ENCODE data around the gene ALLC. TPM values are rescaled to one million over a fixed set of nuclear protein-coding genes. Genes with fewer than 3 reads are reported as not detected.
"Not testable (repeated sequence)": the region's sequence is repeated elsewhere in the genome, so short reads cannot be mapped to it uniquely, and the experiment has no call there.

Gene ALLC
- total RNA-seq, 1 donor from 2014 or later = not detected

GRCh38 chr2:3624059-3624794 is 33.8 kb upstream of the ALLC start:
- intact Hi-C loops (cut with micrococcal nuclease) = no loop called here
- ATAC-seq (no peak), DNase-seq (no peak)

- no peak for ATAC-seq
- DNase-seq = no peak
- intact Hi-C loops (cut with micrococcal nuclease) = no loop called here
Observed at GRCh38 chr2:3625186-3625585, 32.8 kb upstream of the ALLC start.

GRCh38 chr2:3626118-3626811 is 31.7 kb upstream of the ALLC start:
- DNase-seq (no peak), ATAC-seq (peak; percentile 82)
- intact Hi-C loops (cut with micrococcal nuclease) = no loop called here

GRCh38 chr2:3626812-3627499 is 31.0 kb upstream of the ALLC start:
- DNase-seq = no peak
- ATAC-seq = no peak

GRCh38 chr2:3627500-3628100 is 30.4 kb upstream of the ALLC start:
- ATAC-seq = no peak

More at GRCh38 chr2:3626812-3627499, 31.0 kb upstream of the ALLC start:
- intact Hi-C loops (cut with micrococcal nuclease) = no loop called here

GRCh38 chr2:3628241-3628679 is 29.7 kb upstream of the ALLC start:
- DNase-seq (no peak), ATAC-seq (no peak)
- intact Hi-C loops (cut with micrococcal nuclease) = no loop called here

More at GRCh38 chr2:3627500-3628100, 30.4 kb upstream of the ALLC start:
- DNase-seq = no peak
- intact Hi-C loops (cut with micrococcal nuclease) = no loop called here

GRCh38 chr2:3628800-3629199 is 29.2 kb upstream of the ALLC start:
- no peak for DNase-seq
- ATAC-seq = no peak
- intact Hi-C loops (cut with micrococcal nuclease) = no loop called here

GRCh38 chr2:3630631-3631030 is 27.4 kb upstream of the ALLC start:
- intact Hi-C loops (cut with micrococcal nuclease) = no loop called here
- no peak for ATAC-seq
- no peak for DNase-seq

GRCh38 chr2:3631161-3631850 is 26.7 kb upstream of the ALLC start:
- ATAC-seq (no peak), DNase-seq (no peak)
- intact Hi-C loops (cut with micrococcal nuclease) = no loop called here

GRCh38 chr2:3631851-3632659 is 25.9 kb upstream of the ALLC start:
- ATAC-seq (no peak), DNase-seq (no peak)
- intact Hi-C loops (cut with micrococcal nuclease) = no loop called here

- DNase-seq (no peak), ATAC-seq (peak; percentile 52)
- intact Hi-C loops (cut with micrococcal nuclease) = no loop called here
Observed at GRCh38 chr2:3633089-3633981, 24.7 kb upstream of the ALLC start.

GRCh38 chr2:3633982-3634595 is 23.9 kb upstream of the ALLC start:
- intact Hi-C loops (cut with micrococcal nuclease) = no loop called here
- DNase-seq (no peak), ATAC-seq (no peak)

- DNase-seq = no peak
- intact Hi-C loops (cut with micrococcal nuclease) = no loop called here
- no peak for ATAC-seq
Observed at GRCh38 chr2:3634596-3635121, 23.3 kb upstream of the ALLC start.

- ATAC-seq (no peak), DNase-seq (no peak)
- intact Hi-C loops (cut with micrococcal nuclease) = no loop called here
Observed at GRCh38 chr2:3635171-3635974, 22.6 kb upstream of the ALLC start.

GRCh38 chr2:3635975-3636327 is 22.0 kb upstream of the ALLC start:
- DNase-seq; intact Hi-C loops (cut with micrococcal nuclease); ATAC-seq: not testable (repeated sequence)
